NK-92 (cell line): ENCODE results near the gene SNX27.

Experiments used
- DNase-seq: peaks from one replicate; lab custom pipeline; 2025; ENCODE audit not compliant: unreplicated experiment; lab: John Stamatoyannopoulos, UW

Gene SNX27

DNA sequence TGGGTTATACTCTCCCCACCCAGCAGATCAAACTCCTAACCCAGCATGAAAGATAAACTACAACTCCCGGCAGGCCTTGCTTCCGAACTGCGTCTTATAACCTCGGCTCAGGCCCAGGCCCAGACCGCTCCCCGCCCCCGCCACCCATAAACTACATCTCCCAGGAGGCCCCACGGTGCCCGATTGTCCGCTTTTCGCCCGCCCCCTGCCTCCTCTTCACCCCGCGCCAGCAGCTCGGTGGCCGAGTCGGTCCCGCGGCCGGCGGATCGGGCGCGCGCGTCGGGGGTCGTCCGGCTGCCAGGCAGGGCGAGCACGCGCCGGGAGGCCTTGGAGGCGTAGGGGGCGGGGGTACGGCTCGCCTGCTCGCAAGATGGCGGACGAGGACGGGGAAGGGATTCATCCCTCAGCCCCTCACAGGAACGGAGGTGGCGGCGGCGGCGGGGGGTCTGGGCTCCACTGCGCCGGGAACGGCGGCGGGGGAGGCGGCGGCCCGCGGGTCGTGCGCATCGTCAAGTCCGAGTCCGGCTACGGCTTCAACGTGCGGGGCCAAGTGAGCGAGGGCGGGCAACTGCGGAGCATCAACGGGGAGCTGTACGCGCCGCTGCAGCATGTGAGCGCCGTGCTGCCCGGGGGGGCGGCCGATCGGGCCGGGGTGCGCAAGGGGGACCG is at the start of gene SNX27:
SNX27 (plus strand) TSS at position 219 of the 669 bp plus-strand sequence; CDS start at position 371, 152 bp downstream.
- DNase-seq, result peak; percentile 14

GRCh38 chr1:151562661-151563060 is 49.2 kb upstream of the SNX27 start:
- no peak for DNase-seq

GRCh38 chr1:151563376-151563775 is 48.5 kb upstream of the SNX27 start:
- no peak for DNase-seq

DNA sequence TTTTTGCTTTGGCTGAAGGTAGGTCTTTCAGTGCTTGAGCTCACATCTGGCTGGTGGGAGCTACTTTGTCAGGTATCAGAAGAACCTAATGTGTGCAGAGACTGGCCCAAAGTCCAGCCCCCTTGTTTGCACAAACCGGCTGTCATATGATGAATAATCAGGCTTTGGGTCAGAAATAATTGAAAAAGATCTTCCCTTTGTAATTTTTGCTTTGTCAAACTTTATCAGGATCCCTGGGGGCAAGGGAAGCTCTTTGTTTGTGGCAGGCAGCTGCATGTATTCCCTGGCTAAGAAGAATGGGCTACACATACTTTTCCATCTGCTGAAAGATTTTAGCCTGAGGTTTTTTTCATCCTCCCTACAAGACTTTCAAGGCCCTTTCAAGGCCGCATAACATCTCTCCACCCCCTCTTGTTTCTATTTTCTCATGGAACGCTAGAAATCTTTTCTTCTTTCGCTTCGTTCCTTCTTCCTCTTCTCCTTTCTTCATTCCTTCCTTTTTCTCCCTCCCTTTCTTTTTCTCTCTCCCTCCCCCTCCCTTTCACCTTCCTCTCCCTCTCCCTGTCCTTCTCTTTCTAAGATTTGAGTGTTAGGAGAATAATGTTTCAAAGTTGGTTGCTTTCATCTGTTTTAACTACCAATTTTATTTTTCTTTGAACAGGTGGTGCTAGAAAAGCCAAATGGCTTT is 46.2 kb upstream of the SNX27 start:
- DNase-seq, result no peak

- no peak for DNase-seq
Measured at GRCh38 chr1:151568626-151569088, 43.2 kb upstream of the SNX27 start.

DNA sequence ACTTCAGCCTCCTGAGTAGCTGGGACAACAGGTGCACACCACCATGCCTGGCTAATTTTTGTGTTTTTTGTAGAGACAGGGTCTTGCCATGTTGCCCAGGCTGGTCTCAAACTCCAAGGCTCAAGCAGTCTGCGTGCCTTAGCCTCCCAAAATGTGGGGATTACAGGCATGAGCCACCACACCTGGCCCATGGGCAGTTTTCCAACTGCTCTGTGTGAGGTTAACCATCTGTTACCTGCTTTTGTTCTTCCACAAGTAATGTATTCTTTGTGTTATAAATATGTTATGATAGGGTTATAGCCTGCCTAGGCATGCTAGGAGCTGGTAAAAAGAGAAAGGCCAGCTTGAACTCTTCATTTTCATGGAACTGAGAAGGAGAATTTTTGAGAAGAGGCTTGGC is 41.0 kb upstream of the SNX27 start:
- DNase-seq, result no peak

DNA sequence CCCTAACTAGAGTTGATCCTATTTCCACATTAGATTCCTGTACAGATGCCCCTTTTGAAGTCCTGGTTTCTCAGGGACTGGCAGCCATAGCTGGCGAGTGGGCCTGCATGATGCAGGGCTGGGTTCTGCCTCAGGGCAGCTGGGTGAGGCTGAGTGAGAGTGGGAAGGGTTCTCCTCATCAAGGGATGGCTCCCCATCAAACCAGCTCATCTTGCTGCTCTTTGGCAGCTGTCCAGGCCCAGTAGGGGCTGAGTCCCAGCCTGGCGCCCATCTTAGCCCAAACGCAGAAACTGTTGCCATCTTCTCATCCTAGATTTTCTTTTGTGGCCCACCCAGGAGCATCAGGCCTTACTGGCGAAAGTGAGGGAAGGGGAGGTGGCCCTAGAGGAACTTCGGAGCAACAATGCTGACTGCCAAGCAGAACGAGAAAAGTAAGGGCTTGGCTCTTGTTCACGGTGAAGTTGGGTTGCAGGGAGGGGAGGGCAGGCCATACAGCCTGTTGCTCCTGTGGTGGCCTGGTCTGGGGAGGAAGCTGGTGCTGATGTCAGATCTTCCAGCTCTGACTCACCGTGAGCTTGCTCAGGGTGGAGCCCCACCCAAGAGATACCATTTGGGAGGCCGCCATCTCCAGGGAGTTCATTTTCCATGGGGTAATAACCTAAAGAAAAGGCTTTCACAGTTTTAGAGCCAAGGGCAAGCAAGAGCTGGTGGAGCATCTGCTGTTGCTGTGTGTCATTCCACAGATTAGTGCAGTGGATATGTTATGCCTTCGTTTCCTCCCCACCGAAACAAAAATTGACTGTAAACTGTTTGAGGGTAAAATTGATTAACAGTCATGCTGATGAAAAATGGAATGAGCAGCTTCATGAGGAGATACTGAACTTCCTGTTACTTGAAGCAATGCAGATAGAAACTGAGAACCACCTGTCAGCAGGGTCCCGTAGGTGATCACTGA is 37.0 kb upstream of the SNX27 start:
- no peak for DNase-seq

- DNase-seq, result no peak
Measured at GRCh38 chr1:151577173-151577572, 34.7 kb upstream of the SNX27 start.

- DNase-seq, result no peak
Measured at GRCh38 chr1:151578941-151579340, 32.9 kb upstream of the SNX27 start.

GRCh38 chr1:151579436-151580225 is 32.2 kb upstream of the SNX27 start:
- no peak for DNase-seq

- no peak for DNase-seq
Measured at GRCh38 chr1:151581451-151581850, 30.4 kb upstream of the SNX27 start.

DNA sequence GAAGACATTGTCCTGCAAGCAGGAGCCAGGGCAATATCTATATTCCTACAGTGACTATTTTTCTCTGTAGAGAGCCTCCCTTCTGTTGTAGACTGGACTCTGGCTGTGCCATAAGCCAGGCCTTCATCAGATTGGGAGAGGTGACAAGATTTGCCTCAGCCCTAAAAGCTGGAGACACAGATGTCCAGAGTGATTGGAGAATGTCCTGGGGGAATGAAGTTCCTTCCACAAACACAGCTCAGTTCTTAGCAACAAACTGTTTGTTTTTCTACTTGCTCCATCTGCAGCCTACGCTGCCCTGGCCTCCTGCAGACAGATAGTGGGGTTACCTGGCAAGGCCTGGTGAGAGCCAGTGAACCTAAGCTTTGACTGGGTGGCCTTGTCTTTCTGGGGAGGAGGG is 29.9 kb upstream of the SNX27 start:
- no peak for DNase-seq

DNA sequence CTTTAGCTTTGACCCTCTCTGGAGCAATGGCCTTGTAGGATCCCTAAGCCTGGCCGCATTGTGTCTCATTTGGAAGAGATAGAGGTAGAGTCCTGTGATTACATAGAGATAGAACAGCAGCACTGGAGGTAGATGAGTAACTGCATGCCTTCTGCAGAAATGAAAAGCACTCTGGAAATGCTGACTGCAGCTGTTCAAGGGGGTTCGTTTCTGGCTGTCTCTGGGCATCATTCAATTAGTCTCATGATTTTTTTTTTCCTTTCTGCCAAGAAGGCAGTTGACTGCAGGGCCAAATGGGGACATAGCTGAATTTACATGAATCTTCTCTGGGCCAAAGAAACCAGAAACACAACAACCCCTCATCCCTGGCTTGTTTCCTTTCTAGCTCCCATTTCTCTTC is 28.1 kb upstream of the SNX27 start:
- DNase-seq, result no peak

DNA sequence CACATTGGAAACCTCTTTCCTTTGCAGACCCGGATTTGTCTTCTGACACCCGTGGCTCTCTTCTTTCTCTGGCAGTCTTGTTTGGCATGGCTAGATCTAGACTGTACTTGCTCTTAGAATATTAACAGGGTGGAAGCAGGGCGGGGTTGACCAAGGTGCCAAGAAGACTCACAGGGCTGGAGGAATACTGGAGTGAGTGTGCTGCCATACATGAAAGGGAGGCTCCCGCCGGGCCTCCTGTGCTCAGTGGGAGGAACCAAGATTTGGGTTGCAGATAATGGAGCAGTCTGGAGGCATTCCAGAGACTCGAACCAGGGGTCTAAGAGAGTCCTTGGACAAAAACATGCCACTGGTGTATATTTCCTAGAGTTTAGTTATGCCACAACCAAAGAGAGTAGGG is 27.6 kb upstream of the SNX27 start:
- no peak for DNase-seq

DNA sequence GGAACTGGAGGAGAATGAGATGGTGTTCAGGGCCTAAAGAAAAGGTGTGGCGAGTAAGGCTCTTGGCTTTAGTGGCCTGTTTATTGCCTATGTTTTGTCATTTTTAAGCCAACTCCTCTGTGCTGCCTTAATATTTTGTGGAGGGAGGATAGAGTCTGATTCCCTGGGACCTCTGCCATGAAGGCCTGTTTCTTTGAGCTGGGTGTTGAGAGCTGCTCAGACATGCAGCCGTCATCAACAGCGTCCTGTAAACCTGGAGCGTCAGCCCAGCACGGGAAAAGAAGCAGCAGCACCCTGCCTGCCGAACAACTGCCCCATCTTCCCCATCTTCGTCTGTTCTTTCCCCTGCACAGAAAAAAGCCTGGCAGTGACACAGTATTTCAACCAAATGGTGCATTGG is 27.1 kb upstream of the SNX27 start:
- no peak for DNase-seq

GRCh38 chr1:151585622-151586021 is 26.2 kb upstream of the SNX27 start:
- no peak for DNase-seq

GRCh38 chr1:151590961-151591360 is 20.9 kb upstream of the SNX27 start:
- no peak for DNase-seq

GRCh38 chr1:151593730-151594129 is 18.1 kb upstream of the SNX27 start:
- DNase-seq, result no peak

- no peak for DNase-seq
Measured at GRCh38 chr1:151594143-151594625, 17.7 kb upstream of the SNX27 start.

DNA sequence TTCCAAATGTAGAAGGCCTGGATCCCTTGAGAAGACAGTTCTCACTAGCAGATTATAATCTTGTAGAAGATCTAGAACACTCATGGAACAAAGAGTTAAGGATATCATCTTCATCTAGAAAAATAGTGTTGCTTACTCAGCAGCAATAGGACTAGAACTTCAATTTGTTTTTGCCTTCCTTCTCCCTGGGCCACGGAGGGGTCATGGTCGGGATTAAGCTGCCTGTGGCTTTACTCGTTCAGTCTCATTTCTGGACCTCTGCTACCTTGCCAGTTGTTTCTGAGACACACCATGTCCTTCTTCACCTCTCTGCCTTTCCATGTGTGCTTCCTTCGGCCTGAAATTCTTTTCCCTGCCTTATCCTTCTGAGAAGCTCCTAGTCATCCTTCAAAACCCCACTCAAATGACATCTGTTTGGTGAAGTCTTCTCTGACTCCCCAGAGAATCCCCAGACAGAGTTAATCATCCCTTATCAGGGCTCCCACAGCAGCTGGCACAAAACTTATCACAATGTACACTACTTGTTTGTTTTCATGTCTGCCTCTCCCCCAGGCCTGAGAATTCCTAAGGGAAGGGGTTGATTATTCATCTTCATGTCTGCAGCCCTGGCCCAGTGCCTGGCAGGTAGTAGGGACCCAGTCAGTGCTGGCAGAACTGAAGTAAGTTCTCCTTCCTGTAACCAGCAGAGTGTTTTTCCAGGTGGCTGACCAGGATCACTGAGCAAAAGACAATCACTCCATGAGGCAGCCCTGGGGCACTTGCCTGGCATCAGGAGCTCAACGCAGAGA is 15.5 kb upstream of the SNX27 start:
- DNase-seq, result no peak
